Omental fat pad (tissue), 4 donors: ENCODE data around the gene PML. TPM values are rescaled to one million over a fixed set of nuclear protein-coding genes. Genes with fewer than 3 reads are reported as not detected.
"Not testable (repeated sequence)": the region's sequence is repeated elsewhere in the genome, so short reads cannot be mapped to it uniquely, and the experiment has no call there.

Experiments
- ATAC-seq: fragments of 150-250 bp; one replicate; pipeline ENCODE4 v1.9.1; 2016; ENCODE audit warnings: mild to moderate bottlenecking, moderate library complexity; ENCODE audit not compliant: low FRiP score
- DNase-seq: peaks from one replicate; pipeline ENCODE4 v3.0.0-alpha.2; 2019; ENCODE audit warnings: low spot score
- total RNA-seq, 4 donors: library from RNA; depleted of rRNA; stranded (reverse); fragments of >200 nt; gene quantifications; one replicate each; pipeline ENCODE4 v1.1.0, GENCODE V29; 2016
- TF ChIP-seq, protein P1 (sequence below), 3 donors: fragments of 450-650 bp; IDR thresholded peaks; one replicate each; pipeline ENCODE4 v1.5.1; 2016 to 2017; ENCODE audit warnings: antibody characterized with exemption in 3 of 3, mild to moderate bottlenecking in 3 of 3, moderate library complexity in 2 of 3

The PML gene
- total RNA-seq, 4 donors from 2014 or later, result 39.3 to 172 (median 86.5) TPM

DNA sequence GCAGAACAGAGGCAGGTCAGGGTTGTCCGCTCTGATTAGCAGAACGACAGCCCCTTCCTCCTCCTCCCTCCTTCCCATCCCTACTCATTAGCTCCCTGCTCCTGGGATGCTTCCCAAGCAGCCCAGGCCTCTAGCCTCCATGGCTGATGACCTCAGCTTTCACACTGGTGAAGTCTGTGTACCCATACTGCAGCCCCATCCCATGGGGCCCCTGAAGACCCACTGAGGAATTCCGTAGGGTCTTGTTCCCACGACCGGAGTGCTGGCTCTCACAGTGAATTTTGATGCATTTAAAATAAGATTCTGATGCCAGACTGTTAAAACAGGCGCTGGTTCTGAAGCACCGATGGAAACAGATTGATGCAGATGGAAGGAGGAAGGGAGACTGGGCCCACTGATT, 51.8 kb downstream of the PML start:
- TF ChIP-seq, protein P1, sequence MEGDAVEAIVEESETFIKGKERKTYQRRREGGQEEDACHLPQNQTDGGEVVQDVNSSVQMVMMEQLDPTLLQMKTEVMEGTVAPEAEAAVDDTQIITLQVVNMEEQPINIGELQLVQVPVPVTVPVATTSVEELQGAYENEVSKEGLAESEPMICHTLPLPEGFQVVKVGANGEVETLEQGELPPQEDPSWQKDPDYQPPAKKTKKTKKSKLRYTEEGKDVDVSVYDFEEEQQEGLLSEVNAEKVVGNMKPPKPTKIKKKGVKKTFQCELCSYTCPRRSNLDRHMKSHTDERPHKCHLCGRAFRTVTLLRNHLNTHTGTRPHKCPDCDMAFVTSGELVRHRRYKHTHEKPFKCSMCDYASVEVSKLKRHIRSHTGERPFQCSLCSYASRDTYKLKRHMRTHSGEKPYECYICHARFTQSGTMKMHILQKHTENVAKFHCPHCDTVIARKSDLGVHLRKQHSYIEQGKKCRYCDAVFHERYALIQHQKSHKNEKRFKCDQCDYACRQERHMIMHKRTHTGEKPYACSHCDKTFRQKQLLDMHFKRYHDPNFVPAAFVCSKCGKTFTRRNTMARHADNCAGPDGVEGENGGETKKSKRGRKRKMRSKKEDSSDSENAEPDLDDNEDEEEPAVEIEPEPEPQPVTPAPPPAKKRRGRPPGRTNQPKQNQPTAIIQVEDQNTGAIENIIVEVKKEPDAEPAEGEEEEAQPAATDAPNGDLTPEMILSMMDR (IDR thresholded peaks at IDR 0.05), result no peak
- DNase-seq, result no peak
- ATAC-seq, result no peak

GRCh38 chr15:74050127-74050526, 55.6 kb downstream of the PML start:
- TF ChIP-seq, protein P1 (IDR thresholded peaks at IDR 0.05), result no peak
- DNase-seq (no peak), ATAC-seq (no peak)

GRCh38 chr15:74050556-74051234, 56.2 kb downstream of the PML start:
- DNase-seq (no peak), ATAC-seq (no peak)
- TF ChIP-seq, protein P1 (IDR thresholded peaks at IDR 0.05), result no peak

DNA sequence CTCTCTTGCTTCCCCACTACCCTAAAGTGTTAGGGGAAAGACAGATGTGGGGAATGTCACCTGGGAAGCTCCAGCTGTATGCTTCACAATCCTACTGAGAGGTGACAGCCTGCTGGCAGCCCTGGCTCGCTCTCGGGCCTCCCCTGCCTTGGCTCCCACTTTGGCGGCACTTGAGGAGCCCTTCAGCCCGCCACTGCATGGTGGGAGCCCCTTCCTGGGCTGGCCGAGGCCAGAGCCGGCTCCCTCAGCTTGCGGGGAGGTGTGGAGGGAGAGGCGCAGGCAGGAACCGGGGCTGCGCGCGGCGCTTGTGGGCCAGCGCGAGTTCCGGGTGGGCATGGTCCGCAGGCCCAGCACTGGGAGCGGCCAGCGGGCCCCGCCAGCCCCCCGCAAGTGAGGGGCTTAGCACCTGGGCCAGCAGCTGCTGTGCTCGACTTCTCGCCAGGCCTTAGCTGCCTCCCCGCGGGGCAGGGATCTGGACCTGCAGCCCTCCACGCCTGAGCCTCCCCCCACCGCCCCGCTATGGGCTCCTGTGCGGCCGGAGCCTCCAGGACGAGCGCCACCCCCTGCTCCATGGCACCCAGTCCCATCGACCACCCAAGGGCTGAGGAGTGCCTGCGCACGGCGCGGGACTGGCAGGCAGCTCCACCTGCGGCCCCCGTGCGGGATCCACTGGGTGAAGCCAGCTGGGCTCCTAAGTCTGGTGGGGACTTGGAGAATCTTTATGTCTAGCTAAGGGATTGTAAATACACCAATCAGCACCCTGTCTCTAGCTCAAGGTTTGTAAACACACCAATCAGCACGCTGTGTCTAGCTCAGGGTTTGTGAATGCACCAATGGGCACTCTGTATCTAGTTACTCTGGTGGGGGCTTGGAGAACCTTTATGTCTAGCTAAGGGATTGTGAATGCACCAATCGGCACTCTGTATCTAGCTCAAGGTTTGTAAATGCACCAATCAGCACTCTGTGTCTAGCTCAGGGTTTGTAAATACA, 58.0 kb downstream of the PML start:
- not testable (repeated sequence) for DNase-seq

GRCh38 chr15:74053517-74053916, 59.0 kb downstream of the PML start:
- no peak for ATAC-seq
- TF ChIP-seq, protein P1 (IDR thresholded peaks at IDR 0.05), result no peak
- no peak for DNase-seq

More for the DNA sequence above, 58.0 kb downstream of the PML start:
- ATAC-seq, result not testable (repeated sequence)

DNA sequence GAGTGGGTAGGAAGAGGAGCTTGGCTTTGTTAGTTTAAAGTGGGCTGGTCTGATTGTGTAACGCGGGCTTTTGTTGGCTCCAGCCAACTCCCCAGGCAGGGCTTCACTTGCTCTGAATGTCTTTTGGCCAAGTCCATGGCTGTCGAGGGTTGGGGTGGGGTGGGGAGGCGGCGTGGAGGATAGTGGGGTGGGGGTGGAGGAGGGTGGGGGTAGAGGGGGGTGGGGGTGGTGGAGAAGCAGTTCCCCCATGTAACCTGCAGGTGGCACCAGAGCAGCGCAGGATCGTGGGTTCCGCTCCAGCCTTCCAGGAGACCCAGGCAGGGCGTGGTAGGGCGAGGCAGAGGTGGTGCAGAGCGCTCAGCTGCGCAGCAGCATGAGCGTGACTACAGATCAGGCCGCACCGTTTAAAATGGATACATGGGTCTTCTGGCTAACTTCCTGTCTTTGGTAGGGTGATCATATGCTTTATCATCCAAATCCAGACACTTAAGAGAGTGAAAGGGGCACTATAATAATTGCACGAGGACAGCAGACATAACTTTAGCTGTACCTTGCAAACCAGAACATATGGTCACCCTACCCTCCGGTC, 59.5 kb downstream of the PML start:
- DNase-seq, result no peak
- TF ChIP-seq, protein P1 (IDR thresholded peaks at IDR 0.05), result no peak
- ATAC-seq, result peak; percentile 86

GRCh38 chr15:74055804-74056203, 61.3 kb downstream of the PML start:
- DNase-seq (no peak), ATAC-seq (no peak)
- TF ChIP-seq, protein P1 (IDR thresholded peaks at IDR 0.05), result no peak

DNA sequence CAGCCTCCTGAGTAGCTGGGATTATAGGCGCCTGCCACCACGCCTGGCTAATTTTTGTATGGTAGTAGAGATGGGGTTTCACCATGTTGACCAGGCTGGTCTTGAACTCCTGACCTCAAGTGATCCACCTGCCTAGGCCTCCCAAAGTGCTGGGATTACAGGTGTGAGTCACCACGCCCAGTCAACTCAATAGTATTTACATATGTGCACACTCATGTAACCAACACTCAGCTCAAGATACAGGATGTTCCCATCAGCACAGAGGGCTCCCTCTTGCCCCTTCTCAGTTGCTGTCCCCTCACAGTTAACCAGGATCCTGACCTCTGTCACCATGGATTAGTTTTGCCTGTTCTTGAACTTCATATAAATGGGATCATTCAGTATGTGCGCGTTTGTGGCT, 61.8 kb downstream of the PML start:
- DNase-seq, ATAC-seq: not testable (repeated sequence)

GRCh38 chr15:74059050-74059833, 64.7 kb downstream of the PML start:
- ATAC-seq, DNase-seq: not testable (repeated sequence)
